SK-N-SH (cell line): ENCODE results near the gene TAF5L. TPM values are rescaled to one million over a fixed set of nuclear protein-coding genes. Genes with fewer than 3 reads are reported as not detected.

Experiments
- CTCF ChIA-PET: fragments of 300-600, 350-600 bp; formaldehyde crosslinking; extraction: SDS; loops from one replicate; lab custom pipeline; 2021; lab: Yijun Ruan, JAX
- POLR2A ChIA-PET: fragments of 350-600 bp; sonication (Branson Sonifier 250); formaldehyde crosslinking; extraction: SDS; loops from one replicate; lab custom pipeline; 2020; ENCODE audit warnings: antibody characterized with exemption, inconsistent platforms; lab: Yijun Ruan, JAX
- DNase-seq: peaks from one replicate; pipeline ENCODE4 v3.0.0; 2012
- H2AFZ ChIP-seq: fragments of 200-600 bp; sonication (generic); 2 replicates; pipeline ENCODE4 v1.8.1; 2016; ENCODE audit warnings: antibody characterized with exemption, mild to moderate bottlenecking, low read depth
- H3F3A ChIP-seq: fragments of 200-600 bp; sonication (generic); replicated peaks from 2 replicates; pipeline ENCODE3; 2016; ENCODE audit warnings: antibody characterized with exemption, mild to moderate bottlenecking; ENCODE audit not compliant: insufficient read depth
- H3K27ac ChIP-seq, 2 experiments: fragments of 200-500 bp in 1 of 2; fragments of 200-600 bp in 1 of 2; sonication (Bioruptor generic) in 1 of 2; sonication (generic), shearing (Covaris generic) in 1 of 2; 2 replicates each; pipeline versions ENCODE4 v1.5.1 to v1.6.1; 2014 to 2016; ENCODE audit warnings: low read depth in 2 of 2, inconsistent platforms in 1 of 2, low read length in 1 of 2, mild to moderate bottlenecking in 1 of 2, mixed read lengths in 1 of 2
- H3K27me3 ChIP-seq: fragments of 200-600 bp; sonication (generic), shearing (Covaris generic); 2 replicates; pipeline ENCODE4 v1.6.1; 2016; ENCODE audit warnings: mixed run types; ENCODE audit not compliant: insufficient read depth
- H3K36me3 ChIP-seq, 2 experiments: fragments of 200-500 bp in 1 of 2; fragments of 200-600 bp in 1 of 2; sonication (Bioruptor generic) in 1 of 2; sonication (generic) in 1 of 2; replicated peaks in 1 of 2; 2 replicates each; pipeline versions ENCODE3 to v1.5.1; 2014 to 2016; ENCODE audit warnings: low read length in 1 of 2, mild to moderate bottlenecking in 1 of 2; ENCODE audit not compliant: insufficient read depth in 2 of 2, control insufficient read depth in 1 of 2
- H3K4me1 ChIP-seq, 2 experiments: fragments of 200-500 bp in 1 of 2; fragments of 200-600 bp in 1 of 2; sonication (Bioruptor generic) in 1 of 2; sonication (generic), shearing (Covaris generic) in 1 of 2; 2 replicates each; pipeline versions ENCODE4 v1.5.1 to v1.6.1; 2014 to 2016; ENCODE audit warnings: low read depth in 1 of 2, low read length in 1 of 2, mixed run types in 1 of 2; ENCODE audit not compliant: insufficient read depth in 2 of 2, control insufficient read depth in 1 of 2
- H3K4me2 ChIP-seq: fragments of 200-600 bp; sonication (generic), shearing (Covaris generic); 2 replicates; pipeline ENCODE4 v1.6.1; 2017; ENCODE audit warnings: mixed run types
- H3K4me3 ChIP-seq, 2 experiments: fragments of 200-500 bp in 1 of 2; fragments of 200-600 bp in 1 of 2; sonication (Bioruptor generic) in 1 of 2; sonication (generic), shearing (Covaris generic) in 1 of 2; 2 replicates each; pipeline versions ENCODE4 v1.5.1 to v1.8.1; 2014 to 2016; ENCODE audit warnings: low read depth in 2 of 2, inconsistent platforms in 1 of 2, low read length in 1 of 2, mild to moderate bottlenecking in 1 of 2, mixed read lengths in 1 of 2, moderate library complexity in 1 of 2
- H3K79me2 ChIP-seq: fragments of 200-600 bp; sonication (generic); 2 replicates; pipeline ENCODE4 v1.8.1; 2017; ENCODE audit warnings: mild to moderate bottlenecking; ENCODE audit not compliant: insufficient read depth
- H3K9ac ChIP-seq: fragments of 200-600 bp; sonication (generic); 2 replicates; pipeline ENCODE4 v1.6.1; 2017; ENCODE audit warnings: mixed run types
- H3K9me2 ChIP-seq: fragments of 200-600 bp; sonication (generic); 2 replicates; pipeline ENCODE4 v1.6.1; 2017; ENCODE audit warnings: mixed run types
- H3K9me3 ChIP-seq: fragments of 200-600 bp; sonication (generic); 2 replicates; pipeline ENCODE4 v1.6.1; 2017; ENCODE audit warnings: mixed run types, mild to moderate bottlenecking, moderate library complexity
- H4K20me1 ChIP-seq: fragments of 200-600 bp; sonication (generic); 2 replicates; pipeline ENCODE4 v1.6.1; 2017; ENCODE audit warnings: mild to moderate bottlenecking, mixed run types; ENCODE audit not compliant: insufficient read depth
- CHD2 ChIP-seq: fragments of 150-350 bp; IDR thresholded peaks from 2 replicates; pipeline ENCODE4 v1.6.1; 2018; ENCODE audit warnings: low read length; ENCODE audit not compliant: partially characterized antibody
- EP300 ChIP-seq, 2 experiments: IDR thresholded peaks; 2 replicates each; pipeline versions ENCODE4 v1.4.0 to v1.6.1; 2012; ENCODE audit warnings: borderline replicate concordance in 1 of 2, low read depth in 1 of 2, low read length in 1 of 2
- FOSL2 ChIP-seq: IDR thresholded peaks from 2 replicates; pipeline ENCODE4 v1.4.0; 2012; ENCODE audit warnings: low read depth, mild to moderate bottlenecking, moderate library complexity, borderline replicate concordance
- FOXM1 ChIP-seq: IDR thresholded peaks from 2 replicates; pipeline ENCODE4 v1.4.0; 2012; ENCODE audit warnings: low read depth, mild to moderate bottlenecking
- GABPA ChIP-seq: IDR thresholded peaks from 2 replicates; pipeline ENCODE4 v1.4.0; 2012; ENCODE audit warnings: low read depth, mild to moderate bottlenecking
- GATA2 ChIP-seq: sonication (generic); formaldehyde crosslinking; IDR thresholded peaks from 2 replicates; pipeline ENCODE4 v1.5.0; 2020; ENCODE audit warnings: mild to moderate bottlenecking, missing genetic modification reagents
- IRF3 ChIP-seq: fragments of 150-350 bp; IDR thresholded peaks from 2 replicates; pipeline ENCODE4 v1.6.1; 2016; ENCODE audit warnings: mild to moderate bottlenecking, low read depth, low read length
- JUND ChIP-seq: IDR thresholded peaks from 2 replicates; pipeline ENCODE4 v1.4.0; 2012
- MXI1 ChIP-seq: IDR thresholded peaks from 2 replicates; pipeline ENCODE4 v1.6.1; 2012; ENCODE audit warnings: mild to moderate bottlenecking, low read depth, low read length, improper control_type of control experiment
- NFIC ChIP-seq: IDR thresholded peaks from 2 replicates; pipeline ENCODE4 v1.4.0; 2012; ENCODE audit warnings: borderline replicate concordance
- NRF1 ChIP-seq: IDR thresholded peaks from 2 replicates; pipeline ENCODE4 v1.6.1; 2012; ENCODE audit warnings: low read depth, mild to moderate bottlenecking, low read length
- POLR2AphosphoS5 ChIP-seq: IDR thresholded peaks from 2 replicates; pipeline ENCODE4 v1.6.1; 2012; ENCODE audit warnings: low read depth, low read length
- RAD21 ChIP-seq: IDR thresholded peaks from 2 replicates; pipeline ENCODE4 v1.6.1; 2012; ENCODE audit warnings: mild to moderate bottlenecking, low read length
- RCOR1 ChIP-seq: fragments of 150-350 bp; IDR thresholded peaks from 2 replicates; pipeline ENCODE4 v1.6.1; 2017; ENCODE audit warnings: antibody characterized with exemption, low read length
- RXRA ChIP-seq: IDR thresholded peaks from 2 replicates; pipeline ENCODE4 v1.4.0; 2012; ENCODE audit warnings: low read depth, mild to moderate bottlenecking, borderline replicate concordance
- SIN3A ChIP-seq: IDR thresholded peaks from 2 replicates; pipeline ENCODE4 v1.6.1; 2012; ENCODE audit warnings: low read depth, mild to moderate bottlenecking, low read length, moderate library complexity, borderline replicate concordance
- TAF1 ChIP-seq: IDR thresholded peaks from 2 replicates; pipeline ENCODE4 v1.6.1; 2012; ENCODE audit warnings: low read depth, mild to moderate bottlenecking, low read length, moderate library complexity, borderline replicate concordance
- TCF12 ChIP-seq: IDR thresholded peaks from 2 replicates; pipeline ENCODE4 v1.4.0; 2012
- TEAD4 ChIP-seq: IDR thresholded peaks from 2 replicates; pipeline ENCODE4 v1.4.0; 2012; ENCODE audit warnings: mild to moderate bottlenecking, borderline replicate concordance; ENCODE audit not compliant: insufficient read depth
- WGBS: methylation state at CpG from one replicate; pipeline ENCODE4 v1.1.6; 2017; ENCODE audit warnings: low lambda C conversion rate; 5-methylcytosine and 5-hydroxymethylcytosine counted together
- polyA plus RNA-seq, 3 experiments: library from polyadenylated mRNA; depleted of rRNA; stranded (reverse); fragments of >200 nt; gene quantifications; 2 replicates each; pipeline ENCODE4 v1.2.3, GENCODE V29; 2012
- TF ChIP-seq, protein P1 (sequence below): IDR thresholded peaks from 2 replicates; pipeline ENCODE4 v1.4.0; 2012; ENCODE audit warnings: low read depth
- TF ChIP-seq, protein P2 (sequence below): IDR thresholded peaks from 2 replicates; pipeline ENCODE4; 2012
- TF ChIP-seq, protein P3 (sequence below): IDR thresholded peaks from 2 replicates; pipeline ENCODE4 v1.4.0; 2012; ENCODE audit warnings: low read depth, borderline replicate concordance
- TF ChIP-seq, protein P4 (sequence below): IDR thresholded peaks from 2 replicates; pipeline ENCODE4 v1.6.1; 2012; ENCODE audit warnings: mild to moderate bottlenecking, low read depth, low read length, moderate library complexity

TAF5L gene
- polyA plus RNA-seq, 1 of the 3 experiments (the other 2 are of a cell fraction), result 17.1 TPM

- DNase-seq, result no peak
- 94% methylated on average over 5 of the region's 5 CpGs for WGBS
- Histone ChIP-seq H3F3A (no peaks in the 10 kb centered on the region), H3K27ac (no peak overlapping the region), H3K79me2 (peaks cover 49% of the 10 kb centered on the region), H3K9me3 (no peaks in the 10 kb centered on the region), H3K9me2 (no peaks in the 10 kb centered on the region), H2AFZ (no peak overlapping the region), H3K9ac (no peak overlapping the region), H4K20me1 (peaks cover 5% of the 10 kb centered on the region; the same call in 1 of the 2 replicates), H3K27me3 (no peaks in the 10 kb centered on the region), H3K4me1 (peaks cover 0 to 10% of the 10 kb centered on the region in 2 experiments; a peak in 1 of 4 replicates), H3K4me2 (no peak overlapping the region), H3K36me3 (peaks cover 18 to 70% of the 10 kb centered on the region in 2 experiments), H3K4me3 (no peak overlapping the region)
- POLR2A ChIA-PET, result no interaction called here
- TF ChIP-seq RAD21, result no peak
- no peak for TF ChIP-seq NFIC
- TF ChIP-seq, protein P1, sequence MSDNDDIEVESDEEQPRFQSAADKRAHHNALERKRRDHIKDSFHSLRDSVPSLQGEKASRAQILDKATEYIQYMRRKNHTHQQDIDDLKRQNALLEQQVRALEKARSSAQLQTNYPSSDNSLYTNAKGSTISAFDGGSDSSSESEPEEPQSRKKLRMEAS, result no peak
- TF ChIP-seq FOSL2, result no peak
- no peak for TF ChIP-seq RCOR1
- no peak for TF ChIP-seq FOXM1
- no peak for TF ChIP-seq EP300 (IDR thresholded peaks at IDR 0.05; ENCODE audit: borderline replicate concordance in 1 of 2, low read depth in 1 of 2, low read length in 1 of 2)
- CTCF ChIA-PET, result no interaction called here
Measured at GRCh38 chr1:229642376-229642775, 16.5 kb upstream of the TAF5L start.

DNA sequence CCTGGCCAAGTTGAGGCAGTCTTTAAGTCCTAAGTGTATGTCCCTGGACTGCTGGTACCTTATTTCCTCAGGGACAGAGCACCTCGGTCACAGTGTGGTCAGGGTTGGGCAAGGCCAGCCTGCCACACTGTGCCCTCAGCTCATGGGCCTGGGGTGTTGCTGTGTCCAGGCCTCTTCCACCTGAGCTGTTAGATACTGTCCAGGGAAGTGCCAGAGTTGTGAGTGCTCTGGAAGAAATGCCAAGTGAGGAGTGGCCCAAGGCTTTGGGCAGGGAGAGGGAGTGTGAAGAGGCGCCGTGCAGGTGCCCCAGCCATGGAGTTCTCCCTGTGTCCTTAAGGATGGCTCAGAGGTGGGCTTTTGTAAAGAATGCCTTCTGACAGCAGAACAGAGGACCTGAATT lies 15.4 kb upstream of the TAF5L start:
- Histone ChIP-seq H3K36me3 (peaks cover 22 to 70% of the 10 kb centered on the region in 2 experiments), H2AFZ (no peak overlapping the region), H3K4me1 (peaks cover 0 to 10% of the 10 kb centered on the region in 2 experiments; a peak in 1 of 4 replicates), H3K27me3 (no peaks in the 10 kb centered on the region), H3K27ac (no peak overlapping the region), H3K9me3 (no peaks in the 10 kb centered on the region), H3K4me2 (no peak overlapping the region), H3F3A (no peaks in the 10 kb centered on the region), H3K9ac (no peak overlapping the region), H4K20me1 (peaks cover 5% of the 10 kb centered on the region; the same call in 1 of the 2 replicates), H3K79me2 (peaks cover 53% of the 10 kb centered on the region), H3K9me2 (no peaks in the 10 kb centered on the region), H3K4me3 (no peak overlapping the region)
- no peak for TF ChIP-seq MXI1
- no peak for TF ChIP-seq TEAD4
- no peak for TF ChIP-seq GABPA
- TF ChIP-seq POLR2AphosphoS5, result no peak
- no peak for TF ChIP-seq TAF1
- no peak for TF ChIP-seq TCF12
- TF ChIP-seq GATA2 (CRISPR knock-in tag), result no peak
- no peak for TF ChIP-seq SIN3A
- TF ChIP-seq CHD2, result no peak
- TF ChIP-seq RCOR1, result no peak
- TF ChIP-seq RXRA, result no peak
- TF ChIP-seq JUND, result no peak
- TF ChIP-seq EP300 (IDR thresholded peaks at IDR 0.05; ENCODE audit: borderline replicate concordance in 1 of 2, low read depth in 1 of 2, low read length in 1 of 2), result no peak
- TF ChIP-seq FOSL2, result no peak
- TF ChIP-seq, protein P2, sequence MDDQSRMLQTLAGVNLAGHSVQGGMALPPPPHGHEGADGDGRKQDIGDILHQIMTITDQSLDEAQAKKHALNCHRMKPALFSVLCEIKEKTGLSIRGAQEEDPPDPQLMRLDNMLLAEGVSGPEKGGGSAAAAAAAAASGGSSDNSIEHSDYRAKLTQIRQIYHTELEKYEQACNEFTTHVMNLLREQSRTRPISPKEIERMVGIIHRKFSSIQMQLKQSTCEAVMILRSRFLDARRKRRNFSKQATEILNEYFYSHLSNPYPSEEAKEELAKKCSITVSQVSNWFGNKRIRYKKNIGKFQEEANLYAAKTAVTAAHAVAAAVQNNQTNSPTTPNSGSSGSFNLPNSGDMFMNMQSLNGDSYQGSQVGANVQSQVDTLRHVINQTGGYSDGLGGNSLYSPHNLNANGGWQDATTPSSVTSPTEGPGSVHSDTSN, result no peak
- no peak for TF ChIP-seq NRF1
- no peak for TF ChIP-seq IRF3
- TF ChIP-seq, protein P3, sequence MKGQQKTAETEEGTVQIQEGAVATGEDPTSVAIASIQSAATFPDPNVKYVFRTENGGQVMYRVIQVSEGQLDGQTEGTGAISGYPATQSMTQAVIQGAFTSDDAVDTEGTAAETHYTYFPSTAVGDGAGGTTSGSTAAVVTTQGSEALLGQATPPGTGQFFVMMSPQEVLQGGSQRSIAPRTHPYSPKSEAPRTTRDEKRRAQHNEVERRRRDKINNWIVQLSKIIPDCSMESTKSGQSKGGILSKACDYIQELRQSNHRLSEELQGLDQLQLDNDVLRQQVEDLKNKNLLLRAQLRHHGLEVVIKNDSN, result no peak
- TF ChIP-seq RAD21, result no peak
- TF ChIP-seq, protein P4, sequence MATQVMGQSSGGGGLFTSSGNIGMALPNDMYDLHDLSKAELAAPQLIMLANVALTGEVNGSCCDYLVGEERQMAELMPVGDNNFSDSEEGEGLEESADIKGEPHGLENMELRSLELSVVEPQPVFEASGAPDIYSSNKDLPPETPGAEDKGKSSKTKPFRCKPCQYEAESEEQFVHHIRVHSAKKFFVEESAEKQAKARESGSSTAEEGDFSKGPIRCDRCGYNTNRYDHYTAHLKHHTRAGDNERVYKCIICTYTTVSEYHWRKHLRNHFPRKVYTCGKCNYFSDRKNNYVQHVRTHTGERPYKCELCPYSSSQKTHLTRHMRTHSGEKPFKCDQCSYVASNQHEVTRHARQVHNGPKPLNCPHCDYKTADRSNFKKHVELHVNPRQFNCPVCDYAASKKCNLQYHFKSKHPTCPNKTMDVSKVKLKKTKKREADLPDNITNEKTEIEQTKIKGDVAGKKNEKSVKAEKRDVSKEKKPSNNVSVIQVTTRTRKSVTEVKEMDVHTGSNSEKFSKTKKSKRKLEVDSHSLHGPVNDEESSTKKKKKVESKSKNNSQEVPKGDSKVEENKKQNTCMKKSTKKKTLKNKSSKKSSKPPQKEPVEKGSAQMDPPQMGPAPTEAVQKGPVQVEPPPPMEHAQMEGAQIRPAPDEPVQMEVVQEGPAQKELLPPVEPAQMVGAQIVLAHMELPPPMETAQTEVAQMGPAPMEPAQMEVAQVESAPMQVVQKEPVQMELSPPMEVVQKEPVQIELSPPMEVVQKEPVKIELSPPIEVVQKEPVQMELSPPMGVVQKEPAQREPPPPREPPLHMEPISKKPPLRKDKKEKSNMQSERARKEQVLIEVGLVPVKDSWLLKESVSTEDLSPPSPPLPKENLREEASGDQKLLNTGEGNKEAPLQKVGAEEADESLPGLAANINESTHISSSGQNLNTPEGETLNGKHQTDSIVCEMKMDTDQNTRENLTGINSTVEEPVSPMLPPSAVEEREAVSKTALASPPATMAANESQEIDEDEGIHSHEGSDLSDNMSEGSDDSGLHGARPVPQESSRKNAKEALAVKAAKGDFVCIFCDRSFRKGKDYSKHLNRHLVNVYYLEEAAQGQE, result no peak
- CTCF ChIA-PET, result no interaction called here
- 95% methylated on average over 3 of the region's 3 CpGs for WGBS
- no peak for DNase-seq
- POLR2A ChIA-PET, result no interaction called here
